Forelimb muscle (tissue), 1 donor: ENCODE data around the gene HES3. TPM values are rescaled to one million over a fixed set of nuclear protein-coding genes. Genes with fewer than 3 reads are reported as not detected.

Experiments used
- DNase-seq: peaks from one replicate; pipeline ENCODE4 v3.0.0-alpha.2; 2013; ENCODE audit warnings: low read depth
- polyA plus RNA-seq: library from polyadenylated mRNA; unstranded; fragments of 120-200 nt; gene quantifications from one replicate; pipeline ENCODE4 v1.2.1, GENCODE V29; 2013; ENCODE audit not compliant: insufficient read length

The HES3 gene
- polyA plus RNA-seq, 1 donor = not detected

GRCh38 chr1:6245086-6245868 is 1.3 kb downstream of the HES3 start:
- peak; percentile 47 for DNase-seq

- no peak for DNase-seq
Measured at GRCh38 chr1:6245869-6246496, 2.0 kb downstream of the HES3 start.

GRCh38 chr1:6246497-6247467 is 2.8 kb downstream of the HES3 start:
- no peak for DNase-seq

DNA sequence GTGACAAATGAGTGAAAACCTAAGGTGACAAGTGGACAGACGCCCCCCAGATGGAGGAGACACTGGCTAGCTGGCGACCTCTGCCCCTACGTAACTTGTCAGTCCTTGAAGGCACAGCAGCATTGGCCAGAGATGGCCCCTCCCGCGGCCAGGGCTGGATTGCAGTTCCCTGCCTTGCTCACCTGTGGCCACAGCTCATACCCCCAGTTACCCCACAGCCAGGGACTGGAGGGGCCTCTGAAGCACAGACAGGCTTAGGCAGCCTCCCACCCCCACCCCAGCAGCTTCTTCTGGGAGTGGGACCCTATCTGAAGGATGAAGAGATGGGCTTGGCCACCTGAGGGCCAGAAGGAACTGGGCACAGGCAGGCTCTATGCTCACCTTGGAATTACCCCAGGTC is 3.7 kb downstream of the HES3 start:
- no peak for DNase-seq

GRCh38 chr1:6248161-6248776 is 4.3 kb downstream of the HES3 start:
- DNase-seq = no peak

GRCh38 chr1:6248932-6249738 is 5.2 kb downstream of the HES3 start:
- no peak for DNase-seq

DNA sequence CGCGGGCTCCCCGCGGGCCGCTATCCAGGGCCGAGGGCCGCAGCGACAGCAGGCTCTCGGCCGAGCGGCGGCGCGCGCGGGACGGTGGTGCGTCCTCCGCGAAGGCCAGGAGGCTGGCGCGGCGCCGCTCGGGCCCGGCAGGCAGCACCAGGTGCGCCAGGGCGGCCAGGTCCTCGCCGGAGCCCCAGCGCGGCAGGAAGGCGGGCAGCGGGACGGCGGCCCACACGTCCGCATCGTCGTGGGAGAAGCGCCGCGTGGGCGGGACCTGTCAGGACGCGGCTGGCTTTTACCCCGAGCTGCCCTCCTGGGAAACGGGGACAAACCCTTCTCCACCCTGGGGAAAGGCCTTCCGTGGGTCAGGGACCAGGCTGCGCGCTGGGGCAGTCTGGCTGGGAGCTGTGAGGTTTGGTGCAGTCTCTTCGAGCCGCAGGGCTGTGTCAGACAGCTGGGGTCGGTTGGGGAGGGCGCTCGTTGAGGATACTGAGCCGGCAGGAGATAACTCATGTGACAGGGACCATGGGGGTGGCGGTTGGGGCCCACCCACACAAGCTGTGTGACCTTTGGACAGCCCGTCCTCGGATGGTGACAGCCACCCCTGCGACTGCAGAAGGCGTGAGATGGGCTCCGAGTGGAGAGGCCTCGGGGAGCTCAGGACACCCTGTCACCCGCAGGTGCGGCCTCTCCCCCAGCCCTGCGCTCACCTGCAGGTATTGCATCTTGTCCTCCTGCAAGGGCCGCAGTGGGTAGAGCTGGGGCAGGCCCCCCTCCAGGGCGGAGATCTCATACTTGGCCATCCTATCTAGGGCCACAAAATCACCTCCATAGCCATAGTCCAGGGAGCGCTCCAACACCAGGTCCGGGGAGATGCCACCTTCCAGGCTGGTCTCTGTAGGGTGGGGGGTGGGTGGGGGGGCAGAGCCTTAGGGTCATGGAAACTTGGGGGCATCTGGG is 6.0 kb downstream of the HES3 start:
- no peak for DNase-seq

DNA sequence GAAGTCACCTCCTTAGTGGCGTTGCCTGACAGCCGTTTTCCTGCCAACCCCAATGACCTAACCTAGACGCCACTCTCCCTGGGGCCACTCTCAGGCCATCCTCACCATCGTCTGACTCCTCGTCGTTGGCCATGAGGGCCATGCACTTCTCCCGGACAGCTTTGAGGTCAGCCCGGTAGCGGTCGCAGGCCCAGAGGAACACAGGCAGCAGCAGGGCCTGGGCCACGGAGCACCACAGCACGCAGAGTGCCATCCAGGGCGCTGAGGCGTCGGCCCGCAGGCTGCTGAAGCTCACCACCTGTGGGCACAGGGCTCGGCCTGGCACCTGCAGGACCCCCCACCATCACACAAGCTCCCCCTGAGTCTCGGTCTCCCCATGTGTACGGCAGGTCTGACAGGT is 7.3 kb downstream of the HES3 start:
- DNase-seq = no peak

DNA sequence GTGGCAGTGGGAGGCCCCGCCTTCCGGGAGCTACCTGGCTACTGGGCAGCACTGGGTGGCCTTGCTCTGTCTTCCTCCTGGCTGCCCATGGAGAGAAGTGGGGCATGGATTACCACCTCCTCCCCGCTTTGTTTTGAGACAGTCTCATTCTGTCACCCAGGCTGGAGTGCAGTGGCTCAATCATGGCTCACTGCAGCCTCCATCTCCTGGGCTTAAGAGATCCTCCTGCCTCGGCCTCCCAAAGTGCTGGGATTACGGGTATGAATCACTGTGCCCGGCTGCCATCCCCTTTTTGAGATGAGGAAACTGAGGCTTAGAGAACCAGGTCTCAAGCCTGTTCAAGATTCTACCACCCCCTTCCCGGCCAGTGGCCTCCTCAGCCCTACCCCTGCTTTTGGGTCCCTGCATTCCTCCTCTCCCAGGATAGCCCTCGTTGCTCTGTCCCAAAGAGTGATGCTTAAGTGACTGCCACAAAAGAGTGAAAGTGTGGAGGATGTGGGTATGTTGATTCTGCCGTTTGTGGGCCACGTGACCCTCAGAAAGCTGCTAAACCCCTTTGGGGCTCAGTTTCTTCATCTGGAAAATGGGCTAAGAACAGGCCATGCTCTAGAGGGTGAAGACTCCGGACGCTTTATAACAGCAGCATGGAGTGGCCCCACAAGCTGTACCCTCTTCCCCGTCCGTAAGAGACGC is 7.8 kb downstream of the HES3 start:
- no peak for DNase-seq

- DNase-seq = no peak
Measured at GRCh38 chr1:6252374-6252710, 8.4 kb downstream of the HES3 start.

GRCh38 chr1:6253380-6253779 is 9.4 kb downstream of the HES3 start:
- no peak for DNase-seq

DNA sequence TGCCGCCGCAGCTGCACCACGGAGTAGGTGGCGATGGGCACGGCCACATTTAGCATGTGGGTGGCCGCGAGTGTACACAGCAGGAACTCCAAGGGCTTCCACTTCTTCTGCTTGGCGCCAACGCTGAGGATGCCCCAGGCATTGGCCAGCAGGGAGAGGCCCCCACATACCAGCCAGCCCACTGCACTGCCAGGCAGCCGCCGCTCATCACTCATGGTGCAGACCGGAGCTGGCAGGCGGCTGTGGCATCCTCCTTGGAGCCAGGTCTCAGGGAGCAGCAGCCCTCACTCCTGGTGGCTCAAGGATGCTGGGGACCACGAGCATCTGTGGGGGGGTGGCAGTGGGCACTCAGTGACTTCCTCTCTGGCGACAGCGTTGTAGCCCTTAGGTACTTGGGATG is 10.7 kb downstream of the HES3 start:
- DNase-seq = no peak

DNA sequence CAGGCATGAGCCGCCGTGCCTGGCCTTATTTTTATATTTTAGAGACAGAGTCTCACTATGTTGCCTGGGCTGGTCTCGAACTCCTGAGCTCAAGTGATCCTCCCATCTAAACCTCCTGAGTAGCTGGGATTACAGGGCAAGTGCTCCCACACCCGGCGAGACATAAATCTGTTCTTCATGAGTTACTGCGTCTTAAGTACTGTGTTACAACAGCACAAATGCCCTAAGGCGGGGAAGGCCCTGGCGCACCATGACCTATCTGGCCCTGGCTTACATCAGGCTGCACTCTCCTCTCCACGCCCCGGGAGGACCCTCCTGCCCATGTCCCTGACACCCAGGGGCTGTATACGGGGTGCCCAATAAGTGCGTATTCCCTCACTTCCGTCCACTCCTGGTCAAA is 12.7 kb downstream of the HES3 start:
- DNase-seq = no peak

DNA sequence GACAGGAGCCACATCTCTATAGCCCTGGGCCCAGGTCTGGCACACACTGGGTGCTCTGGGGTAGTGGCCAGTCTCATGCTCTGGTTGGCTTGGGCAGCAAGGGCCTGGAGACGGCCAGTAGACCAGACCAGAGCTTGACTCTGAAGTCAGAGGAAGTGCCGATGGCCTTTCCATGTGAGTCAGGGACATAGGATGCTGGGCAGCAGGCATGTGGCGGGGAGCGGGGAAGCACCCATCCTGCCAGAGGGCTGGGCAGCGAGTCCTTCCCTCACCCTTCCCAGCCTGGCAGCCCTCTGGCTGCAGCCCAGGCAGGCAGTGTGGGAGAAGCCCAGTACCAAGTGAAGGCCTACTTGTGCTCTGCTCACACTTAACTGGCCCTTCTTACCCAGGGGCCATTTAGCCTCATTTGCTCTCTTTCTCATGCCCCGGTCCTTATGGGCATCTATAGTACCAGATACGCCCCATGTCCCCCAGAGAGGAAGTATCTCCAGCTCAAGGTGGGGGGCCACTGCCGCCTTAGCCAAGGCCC is 13.6 kb downstream of the HES3 start:
- DNase-seq = no peak

GRCh38 chr1:6258675-6259074 is 14.7 kb downstream of the HES3 start:
- no peak for DNase-seq

GRCh38 chr1:6259491-6260362 is 15.7 kb downstream of the HES3 start:
- no peak for DNase-seq

GRCh38 chr1:6260433-6260934 is 16.5 kb downstream of the HES3 start:
- no peak for DNase-seq
